SKM-1 (cell line): ENCODE measurements around the gene SSR4.

Experiments used
- DNase-seq: peaks from one replicate; lab custom pipeline; 2025; ENCODE audit not compliant: unreplicated experiment; lab: John Stamatoyannopoulos, UW

Gene SSR4

DNA sequence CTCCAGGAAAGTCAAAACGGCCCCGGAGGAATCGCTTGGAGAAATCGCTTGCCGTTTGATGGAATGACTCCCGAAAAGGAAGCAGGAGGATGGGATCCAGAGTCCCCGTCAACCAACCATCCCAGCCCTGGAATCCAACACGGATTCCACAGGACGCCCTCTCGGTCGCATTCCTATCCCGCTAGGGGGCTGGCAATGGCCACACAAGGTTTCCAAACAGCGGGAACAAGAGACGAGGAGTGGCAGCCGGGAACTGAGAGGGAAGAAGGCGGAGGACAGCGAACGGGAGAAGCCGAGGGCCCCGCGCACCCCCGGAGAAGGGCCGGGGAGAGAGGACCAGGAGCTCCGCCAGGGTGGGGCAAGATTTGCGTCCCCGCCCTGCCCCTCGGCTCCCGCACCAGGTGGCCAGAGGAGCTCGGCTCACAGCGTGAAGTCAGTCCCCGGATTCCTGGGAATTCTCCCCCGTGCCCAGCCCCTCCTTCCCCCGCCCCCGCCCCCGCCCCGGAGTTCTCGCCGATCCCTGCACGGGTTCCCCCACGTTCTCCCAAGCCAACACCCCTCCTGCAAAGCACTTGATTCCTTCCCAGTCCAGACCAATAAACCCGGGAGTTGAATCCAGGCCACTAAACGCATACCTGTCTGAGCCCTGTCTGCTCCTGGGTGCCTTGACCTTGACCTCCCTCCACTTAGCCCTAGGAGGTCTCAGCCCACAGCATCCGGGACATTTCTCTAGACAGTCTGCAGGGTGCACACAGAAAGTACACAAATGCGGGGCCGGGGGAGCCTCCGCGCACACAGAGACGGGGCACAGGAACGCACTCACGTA lies 34.5 kb downstream of the SSR4 start:
- DNase-seq: no peak

DNA sequence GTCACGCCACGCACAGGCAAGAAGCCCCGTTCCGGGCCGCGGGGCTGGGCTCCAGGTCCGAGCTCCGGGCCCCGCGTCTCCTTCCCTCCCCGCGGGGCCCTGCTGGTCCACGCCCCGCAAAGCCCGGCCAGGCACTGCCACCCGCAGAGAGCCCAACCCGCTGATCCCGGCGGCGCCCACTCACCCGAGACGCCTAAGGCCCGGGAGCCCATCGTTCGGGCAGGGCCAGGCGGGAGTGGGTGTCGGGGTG lies 35.0 kb downstream of the SSR4 start:
- DNase-seq: no peak

DNA sequence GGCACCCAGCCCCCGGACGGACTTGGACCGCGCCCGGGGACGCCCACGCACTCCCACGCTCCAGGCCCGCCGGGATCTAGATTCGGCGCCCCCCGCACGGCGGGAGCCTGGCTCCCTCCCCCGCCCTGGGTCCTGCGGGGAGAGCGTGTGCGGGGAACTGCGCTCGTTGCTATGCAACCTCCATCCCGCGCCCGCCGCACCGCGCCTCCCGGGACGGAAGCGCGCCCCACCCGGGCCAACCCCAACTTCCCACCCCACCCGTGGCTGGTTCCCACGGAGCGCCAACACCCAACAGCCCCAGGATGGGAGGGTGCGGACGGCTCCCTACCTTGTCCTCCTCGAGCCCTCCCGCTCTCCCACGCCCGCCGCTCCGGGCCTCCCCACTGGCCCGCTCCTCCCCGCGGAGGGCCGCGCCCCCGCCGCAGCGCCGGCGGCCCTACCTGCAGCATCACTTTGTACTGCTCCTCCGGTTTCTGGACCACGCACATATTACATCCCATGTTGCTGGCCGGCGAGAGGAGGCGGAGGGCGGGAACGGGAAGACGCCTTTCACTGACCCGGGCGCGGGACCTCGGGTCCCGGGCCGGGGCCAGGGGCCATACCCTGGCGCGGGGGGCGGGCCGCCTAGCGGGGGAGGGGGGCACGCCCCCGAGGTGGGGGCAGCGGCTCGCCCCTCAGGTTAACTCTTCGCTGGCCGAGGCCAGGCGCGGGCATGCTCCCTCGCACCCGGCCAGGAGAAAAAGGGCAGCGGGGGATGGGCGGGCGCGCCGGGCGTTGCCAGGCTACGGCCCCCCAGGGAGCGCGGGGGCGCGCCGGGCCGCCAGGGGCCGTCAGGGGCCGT lies 35.6 kb downstream of the SSR4 start, which contains the start of gene PDZD4:
Gene PDZD4, minus strand, starts transcription at position 746 of the 841 bp plus-strand sequence. Its CDS starts 246 bp downstream, at position 500.
- DNase-seq: no peak

DNA sequence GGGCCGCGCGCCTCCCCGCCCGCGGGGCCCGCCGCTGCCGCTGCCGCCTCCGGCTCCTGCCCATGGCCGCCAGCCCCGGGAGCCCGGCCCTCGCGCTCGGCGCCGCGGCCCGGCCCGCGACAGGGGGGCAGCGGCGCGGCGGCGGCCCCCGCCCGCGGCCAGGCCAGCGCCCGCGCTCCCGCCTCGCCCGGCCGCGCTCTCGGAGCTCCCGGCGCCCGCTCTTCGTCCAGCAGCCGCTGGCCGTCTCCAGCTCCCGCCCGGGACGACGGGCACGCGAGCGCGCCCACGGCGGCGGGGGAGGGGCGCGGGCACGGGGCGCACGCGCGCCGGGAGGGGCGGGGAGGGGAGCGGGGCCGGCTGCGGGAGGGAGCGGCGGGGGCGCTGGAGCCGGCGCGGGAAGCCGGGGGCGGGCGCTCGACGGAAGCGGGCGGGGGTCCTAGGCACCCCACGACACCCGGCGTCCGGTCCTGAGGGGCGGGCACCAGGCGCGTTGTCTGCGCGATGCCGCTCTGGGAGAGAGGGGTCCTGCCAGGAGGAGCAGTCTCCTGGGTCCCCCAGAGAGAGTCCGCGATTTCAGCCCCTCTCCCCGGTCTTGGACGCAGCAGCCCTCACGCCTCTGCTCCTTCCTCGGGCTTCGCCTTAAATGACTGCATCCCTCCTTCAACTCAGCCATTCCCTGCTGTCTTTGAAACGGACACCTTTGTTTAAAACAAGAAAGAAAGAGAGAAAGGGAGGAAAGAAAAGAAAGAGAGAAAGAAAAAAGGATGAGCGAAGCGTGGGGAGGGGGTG lies 36.4 kb downstream of the SSR4 start:
- no peak for DNase-seq

DNA sequence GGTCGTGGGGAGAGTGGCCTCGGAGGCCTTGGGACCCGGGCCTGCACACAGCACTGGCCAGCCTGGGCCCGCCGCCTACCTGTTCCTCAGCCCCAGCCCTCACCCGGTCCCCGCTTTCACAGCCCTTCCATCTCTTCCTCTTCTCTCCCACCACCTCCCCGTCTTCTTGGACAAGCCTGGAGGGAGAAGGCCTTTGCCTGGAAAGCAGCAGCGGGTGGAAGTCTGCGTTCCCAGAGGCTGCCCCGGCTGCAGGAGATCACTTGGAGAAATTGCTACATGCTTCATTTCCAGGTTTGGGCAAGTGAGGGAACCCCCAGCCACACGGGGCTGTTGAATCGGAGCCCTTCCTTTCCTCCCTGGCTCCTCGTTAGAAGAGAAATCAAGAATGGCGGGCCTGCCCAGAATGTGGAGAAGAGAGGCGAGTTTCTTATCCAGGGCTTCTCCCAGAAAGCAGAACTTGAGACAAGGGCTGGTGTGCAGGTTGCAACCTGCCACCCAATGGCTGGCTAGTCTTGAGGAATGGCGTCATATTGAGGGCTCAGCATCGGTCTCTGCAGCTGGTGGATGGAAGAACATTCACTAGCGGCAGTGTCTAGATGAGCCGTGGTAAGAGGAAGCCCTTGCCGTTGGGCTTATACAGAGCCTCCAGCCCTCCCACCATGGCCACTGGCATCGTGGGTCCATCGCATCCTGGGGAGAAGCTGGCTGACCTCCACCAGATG lies 37.1 kb downstream of the SSR4 start:
- DNase-seq: no peak

DNA sequence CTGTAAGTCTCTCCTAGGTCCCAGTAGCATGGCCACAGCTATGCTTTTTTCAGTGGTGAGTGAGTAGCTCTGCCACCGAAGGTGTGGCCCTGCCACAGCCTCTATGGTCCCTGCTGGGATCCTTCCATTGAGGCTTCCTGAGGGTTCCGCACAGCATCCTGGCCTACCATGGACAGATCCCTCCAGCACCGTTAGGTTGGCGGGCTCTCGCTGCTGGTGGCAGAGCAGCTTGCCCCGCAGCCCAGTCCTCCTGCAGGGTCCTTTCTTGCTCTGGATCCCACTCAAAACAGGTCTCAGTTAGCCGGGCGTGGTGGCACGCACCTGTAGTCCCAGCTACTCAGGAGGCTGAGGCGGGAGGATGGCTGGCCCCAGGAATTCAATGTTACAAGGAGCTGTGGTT lies 38.3 kb downstream of the SSR4 start:
- no peak for DNase-seq

DNA sequence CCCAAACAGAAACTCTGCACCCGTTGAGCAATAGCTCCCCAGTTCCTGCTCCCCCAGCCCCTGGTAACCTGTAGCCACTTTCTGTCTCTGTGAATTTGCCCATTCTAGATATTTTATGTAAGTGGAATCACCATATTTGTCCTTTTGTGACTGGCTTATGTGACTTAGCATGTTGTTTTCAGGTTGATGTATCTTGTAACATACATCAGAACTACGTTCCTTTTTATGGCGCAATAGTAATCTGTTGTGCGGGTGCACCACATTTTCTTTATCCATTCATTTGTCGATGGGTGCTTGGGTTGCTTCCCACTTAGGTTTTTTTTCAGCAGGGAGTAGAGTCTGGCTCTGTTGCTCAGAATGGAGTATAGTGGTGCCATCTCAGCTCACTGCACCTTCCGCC lies 42.5 kb downstream of the SSR4 start:
- DNase-seq: no peak

DNA sequence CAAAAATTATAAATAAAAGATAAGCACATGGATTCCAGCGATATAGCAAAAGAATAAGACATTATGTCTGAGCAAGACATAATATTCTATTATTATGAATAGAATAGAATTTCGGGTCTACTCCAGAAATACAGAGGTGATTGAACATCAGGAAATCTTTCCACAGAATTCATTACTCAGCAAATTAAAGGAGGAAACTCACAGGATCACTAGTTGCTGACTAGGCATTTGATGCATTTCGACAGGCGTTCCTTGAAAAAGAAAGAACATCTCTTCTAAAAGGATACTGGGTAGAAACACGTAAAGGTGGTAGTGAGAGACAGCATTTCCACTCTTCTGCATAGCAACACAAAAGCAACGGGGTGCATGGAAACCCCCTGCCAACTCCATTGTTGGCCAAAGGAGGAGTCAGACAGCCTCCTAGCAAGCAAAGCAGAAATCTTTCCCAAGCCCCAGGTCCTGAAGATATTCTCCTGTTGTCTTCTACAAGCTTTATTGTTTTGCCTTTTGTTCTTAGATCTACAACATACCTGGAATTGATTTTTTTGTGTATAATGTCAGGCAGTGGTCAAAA lies 50.1 kb downstream of the SSR4 start:
- no peak for DNase-seq

DNA sequence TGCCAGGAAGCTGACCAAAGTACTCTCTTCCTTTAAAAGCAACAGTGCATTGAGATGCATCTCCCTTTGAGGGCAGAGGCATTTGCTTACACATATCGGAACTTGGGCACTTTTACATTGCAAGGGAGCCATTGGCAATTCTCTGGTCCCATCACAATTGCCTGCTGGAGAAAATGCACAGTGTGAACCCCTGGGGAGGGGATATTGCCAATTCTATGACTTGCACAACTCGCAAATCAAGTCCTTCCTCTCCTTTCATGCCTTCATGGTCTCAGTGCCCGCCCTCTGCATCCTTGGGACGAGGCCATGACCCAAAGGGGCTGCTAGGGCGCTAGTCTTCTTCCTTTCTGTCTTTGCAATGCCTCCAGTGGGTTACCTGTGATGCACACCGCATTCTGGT lies 50.7 kb downstream of the SSR4 start:
- no peak for DNase-seq

DNA sequence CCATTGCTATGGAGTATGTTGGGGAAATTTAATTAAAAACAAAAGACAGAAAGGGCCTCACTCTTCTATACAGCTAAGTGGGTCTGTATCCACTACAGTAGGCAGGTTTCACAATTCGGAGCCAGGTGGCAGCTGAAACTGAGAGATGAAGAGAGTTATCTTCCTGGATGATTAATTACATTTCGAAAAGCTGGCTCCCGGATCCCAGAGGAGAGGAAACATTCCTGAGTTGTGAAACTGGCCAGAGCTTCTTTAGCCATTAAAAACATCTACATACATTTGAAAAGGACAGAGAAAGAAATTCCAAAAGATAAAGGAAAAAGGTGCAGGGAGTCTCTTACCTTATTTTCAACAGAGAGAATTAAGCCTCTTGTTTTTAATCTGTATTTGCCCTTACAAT lies 51.4 kb downstream of the SSR4 start:
- DNase-seq: no peak
